Subcutaneous abdominal adipose tissue (tissue), 5 donors: ENCODE results near the gene CEACAM1.
A peak's percentile ranks its signal among the peaks of the same experiment; 100 is the strongest.
"Not testable (repeated sequence)": the region's sequence is repeated elsewhere in the genome, so short reads cannot be mapped to it uniquely, and the experiment has no call there.

Experiments used
- H3K27ac ChIP-seq: one replicate; pipeline ENCODE4 v1.7.0; 2013; ENCODE audit warnings: low read depth, mild to moderate bottlenecking, inconsistent platforms, low read length, moderate library complexity
- H3K27me3 ChIP-seq, 5 donors: one replicate each; pipeline ENCODE4 v1.7.0; 2013; ENCODE audit warnings: low read length in 5 of 5, inconsistent platforms in 1 of 5; ENCODE audit not compliant: control insufficient read depth in 5 of 5, insufficient read depth in 4 of 5
- H3K36me3 ChIP-seq, 5 donors: one replicate each; pipeline ENCODE4 v1.7.0; 2013; ENCODE audit warnings: low read length in 5 of 5; ENCODE audit not compliant: control insufficient read depth in 5 of 5, insufficient read depth in 5 of 5
- H3K4me1 ChIP-seq, 5 donors: one replicate each; pipeline ENCODE4 v1.7.0; 2013; ENCODE audit warnings: low read length in 5 of 5, mild to moderate bottlenecking in 3 of 5, moderate library complexity in 1 of 5; ENCODE audit not compliant: control insufficient read depth in 5 of 5, insufficient read depth in 5 of 5
- H3K4me3 ChIP-seq, 5 donors: one replicate each; pipeline ENCODE4 v1.7.0; 2013; ENCODE audit warnings: low read length in 5 of 5, low read depth in 1 of 5
- H3K9ac ChIP-seq, 5 donors: one replicate each; pipeline ENCODE4 v1.7.0; 2013; ENCODE audit warnings: low read length in 5 of 5, mild to moderate bottlenecking in 4 of 5, moderate library complexity in 3 of 5
- H3K9me3 ChIP-seq, 5 donors: one replicate each; pipeline ENCODE4 v1.7.0; 2013; ENCODE audit warnings: low read length in 5 of 5; ENCODE audit not compliant: control insufficient read depth in 5 of 5
- donor health status: healthy.
- donor health status: healthy.
- donor health status: healthy.
- donor health status: healthy.
- donor health status: healthy.

The CEACAM1 gene

DNA sequence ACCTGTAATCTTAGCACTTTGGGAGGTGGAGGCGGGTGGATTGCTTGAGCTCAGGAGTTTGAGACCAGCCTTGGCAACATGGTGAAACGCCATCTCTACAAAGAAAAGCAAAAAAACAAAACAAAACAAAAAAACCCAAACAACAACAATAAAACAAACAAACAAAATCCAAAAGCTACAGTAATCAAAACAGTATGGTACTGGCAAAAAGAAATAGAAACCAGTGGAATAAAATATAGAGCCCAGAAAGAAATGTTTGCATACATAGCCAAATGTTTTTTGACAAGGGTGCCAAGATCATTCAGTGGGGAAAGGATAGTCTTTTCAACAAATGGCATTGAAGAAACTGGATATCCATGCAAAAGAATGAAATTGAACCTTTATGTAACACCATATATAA lies 11.5 kb downstream of the CEACAM1 start:
- Histone ChIP-seq H3K9ac (no peak overlapping the region), H3K4me1 (peaks cover 0 to 11% (median 5%) of the 10 kb centered on the region in 5 donors), H3K27me3 (no peaks in the 10 kb centered on the region), H3K36me3 (peaks cover 0 to 27% (median 10%) of the 10 kb centered on the region in 5 donors), H3K27ac (no peak overlapping the region), H3K4me3 (no peak overlapping the region), H3K9me3 (no peaks in the 10 kb centered on the region)

DNA sequence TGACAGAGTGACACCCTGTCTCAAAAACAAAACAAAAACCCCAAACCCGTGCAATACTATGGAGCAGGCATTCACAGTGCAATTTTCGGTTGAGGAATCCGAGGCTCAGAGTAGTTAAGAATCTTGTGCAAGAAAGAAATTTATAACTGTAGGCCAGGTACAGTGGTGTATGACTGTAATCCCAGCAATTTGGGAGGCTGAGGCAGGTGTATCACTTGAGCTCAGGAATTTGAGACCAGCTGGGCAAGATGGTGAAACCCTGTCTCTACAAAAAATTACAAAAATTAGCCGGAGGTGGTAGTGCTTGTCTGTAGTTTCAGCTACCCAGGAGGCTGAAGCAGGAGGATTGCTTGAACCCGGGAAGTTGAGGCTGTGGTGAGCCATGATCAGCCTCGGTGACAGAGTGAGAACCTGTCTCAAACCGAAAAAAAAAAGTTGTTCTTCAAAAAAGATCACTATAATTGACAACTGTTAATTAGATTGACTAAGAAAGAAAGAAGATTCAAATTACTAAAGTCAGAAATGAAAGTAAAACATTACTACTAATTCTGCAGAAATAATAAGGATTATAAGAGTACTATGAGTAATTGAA lies 12.9 kb downstream of the CEACAM1 start:
- peaks cover 0 to 20% (median 16%) of the 10 kb centered on the region in 5 donors for H3K4me1 ChIP-seq
- no peaks in the 10 kb centered on the region for H3K27me3 ChIP-seq
- H3K9me3 ChIP-seq, result no peaks in the 10 kb centered on the region
- no peak overlapping the region for H3K27ac ChIP-seq
- H3K4me3 ChIP-seq, result no peak overlapping the region
- H3K36me3 ChIP-seq, result peaks cover 0 to 17% (median 4%) of the 10 kb centered on the region in 5 donors
- no peak overlapping the region for H3K9ac ChIP-seq

DNA sequence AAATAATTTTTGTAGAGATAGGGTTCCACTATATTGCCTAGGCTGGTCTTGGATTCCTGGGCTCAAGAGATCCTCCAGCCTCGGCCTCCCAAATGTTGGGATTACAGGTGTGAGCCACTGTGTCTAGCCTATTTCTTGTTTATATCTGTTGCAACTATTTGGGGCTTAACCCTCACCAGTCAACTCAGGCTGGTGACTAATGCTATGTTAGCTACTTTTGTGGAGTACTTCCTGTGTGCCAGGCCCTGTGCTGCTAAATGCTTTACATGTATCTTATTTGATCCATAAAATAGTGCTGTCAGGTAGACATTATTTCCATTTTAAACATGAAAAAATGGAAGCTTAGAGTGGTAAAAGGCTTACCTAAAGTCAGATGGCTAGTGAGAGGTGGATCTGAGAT lies 13.8 kb downstream of the CEACAM1 start:
- Histone ChIP-seq H3K9me3 (no peaks in the 10 kb centered on the region), H3K9ac (no peak overlapping the region), H3K4me3 (no peak overlapping the region), H3K4me1 (peaks cover 0 to 20% (median 16%) of the 10 kb centered on the region in 5 donors), H3K36me3 (peaks cover 0 to 12% (median 4%) of the 10 kb centered on the region in 5 donors), H3K27me3 (no peaks in the 10 kb centered on the region), H3K27ac (no peak overlapping the region)

DNA sequence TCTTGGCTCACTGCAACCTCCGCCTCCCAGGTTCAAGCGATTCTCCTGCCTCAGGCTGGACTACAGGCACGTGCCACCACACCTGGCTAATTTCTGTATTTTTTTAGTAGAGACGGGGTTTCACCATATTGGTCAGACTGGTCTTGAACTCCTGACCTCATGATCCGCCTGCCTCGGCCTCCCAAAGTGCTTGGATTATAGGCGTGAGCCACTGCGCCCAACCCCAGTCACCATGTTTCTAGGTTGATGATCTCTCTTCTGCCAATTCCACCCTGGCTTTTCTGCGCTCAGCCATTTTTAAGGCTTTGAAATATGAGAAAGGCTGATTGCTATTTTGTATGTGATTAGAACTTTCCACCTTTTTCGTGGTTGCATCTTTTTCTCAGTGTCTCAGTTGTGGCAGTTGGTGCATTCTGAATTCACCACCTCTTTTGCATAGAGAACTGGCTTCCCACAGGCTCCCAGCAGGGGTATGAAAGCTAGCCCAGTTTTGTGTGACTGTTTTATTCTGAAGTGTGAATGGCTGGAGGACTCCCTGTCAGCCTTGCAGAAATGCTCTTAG lies 15.5 kb downstream of the CEACAM1 start:
- peaks cover 0 to 4% (median 0%) of the 10 kb centered on the region in 5 donors for H3K36me3 ChIP-seq
- no peaks in the 10 kb centered on the region for H3K27me3 ChIP-seq
- H3K27ac ChIP-seq, result no peak overlapping the region

DNA sequence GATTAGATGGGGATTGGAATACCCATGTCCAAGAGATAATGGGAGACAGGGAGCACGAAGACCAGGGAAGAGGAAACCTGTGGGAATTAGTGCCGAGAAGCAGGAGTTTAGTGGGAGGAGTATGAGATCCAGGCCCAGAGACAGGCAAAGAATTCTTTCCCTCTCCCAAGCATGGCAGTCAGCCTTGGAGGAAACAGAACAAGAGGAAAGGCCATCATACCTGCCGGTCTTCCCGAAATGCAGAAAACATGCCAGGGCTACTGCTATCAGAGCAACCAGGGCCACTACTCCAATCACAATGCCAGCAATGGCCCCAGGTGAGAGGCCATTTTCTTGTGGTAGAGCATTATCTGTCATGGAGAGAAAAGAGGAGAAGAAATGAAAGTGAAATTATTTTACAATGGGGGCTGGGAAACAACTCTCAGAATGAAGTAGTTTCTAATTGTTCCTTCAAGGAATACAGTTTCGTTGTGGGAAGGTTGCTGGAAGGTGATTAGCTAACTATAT lies 16.1 kb downstream of the CEACAM1 start:
- peak overlapping the region; percentile 29 for H3K27ac ChIP-seq
- H3K27me3 ChIP-seq, result no peaks in the 10 kb centered on the region
- H3K4me3 ChIP-seq, result no peak overlapping the region
- H3K36me3 ChIP-seq, result peaks cover 0 to 4% (median 0%) of the 10 kb centered on the region in 5 donors
- no peaks in the 10 kb centered on the region for H3K9me3 ChIP-seq
- H3K9ac ChIP-seq, result no peak overlapping the region
- peaks cover 0 to 20% (median 16%) of the 10 kb centered on the region in 5 donors for H3K4me1 ChIP-seq

More for the DNA sequence above, 15.5 kb downstream of the CEACAM1 start:
- Histone ChIP-seq H3K9me3 (no peaks in the 10 kb centered on the region), H3K9ac (no peak overlapping the region), H3K4me1 (peaks cover 0 to 20% (median 16%) of the 10 kb centered on the region in 5 donors), H3K4me3 (no peak overlapping the region)

DNA sequence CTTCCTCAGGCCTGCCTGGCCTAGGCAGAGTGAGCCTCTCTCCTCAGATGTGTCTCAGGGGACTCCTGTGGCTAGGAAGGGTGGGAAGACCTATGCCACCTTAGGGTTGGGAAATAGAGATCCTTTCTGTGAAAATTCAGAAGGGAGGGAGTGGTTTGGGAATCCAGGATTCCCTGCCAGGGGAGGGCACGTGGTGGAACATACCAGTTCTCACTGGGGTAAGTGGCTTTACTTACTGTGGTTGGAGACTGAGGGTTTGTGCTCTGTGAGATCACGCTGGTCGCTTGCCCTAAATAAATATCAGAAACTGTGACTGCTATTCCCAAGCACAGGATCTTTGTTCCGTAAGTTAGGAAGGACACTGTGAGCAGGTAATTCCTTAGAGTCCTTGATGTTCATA lies 16.9 kb downstream of the CEACAM1 start:
- Histone ChIP-seq H3K27ac (peak overlapping the region; percentile 29), H3K36me3 (peaks cover 0 to 4% (median 0%) of the 10 kb centered on the region in 5 donors), H3K9ac (no peak overlapping the region), H3K9me3 (no peaks in the 10 kb centered on the region), H3K4me3 (no peak overlapping the region), H3K27me3 (no peaks in the 10 kb centered on the region), H3K4me1 (peaks cover 0 to 20% (median 16%) of the 10 kb centered on the region in 5 donors)

DNA sequence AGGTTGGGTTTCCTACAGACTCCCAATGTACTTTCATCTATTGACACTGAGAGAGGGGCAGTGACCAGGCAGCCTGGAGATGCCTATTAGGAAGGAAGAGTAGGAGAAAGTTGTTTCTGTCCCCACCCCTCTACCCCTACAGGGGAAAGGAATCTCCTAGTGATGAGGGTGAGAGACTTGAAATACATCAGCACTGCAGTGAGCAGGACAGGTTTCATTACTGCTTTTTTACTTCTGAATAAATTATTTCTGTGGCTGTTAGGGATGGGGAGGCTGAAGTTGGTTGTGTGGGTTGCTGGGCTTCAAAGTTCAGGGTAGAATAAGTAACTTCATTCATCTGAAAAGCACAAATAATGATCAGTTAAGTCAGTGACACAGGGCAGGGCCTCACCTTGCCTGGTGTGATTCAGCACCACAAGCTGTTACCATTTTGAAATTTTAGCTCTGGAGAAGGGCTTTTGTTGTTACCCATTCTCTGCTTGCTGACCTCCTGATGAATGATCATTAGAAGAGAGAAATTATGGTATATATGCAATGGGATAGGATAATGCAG lies 19.3 kb downstream of the CEACAM1 start:
- Histone ChIP-seq H3K9me3 (no peaks in the 10 kb centered on the region), H3K27me3 (no peaks in the 10 kb centered on the region), H3K4me3 (no peak overlapping the region), H3K9ac (no peak overlapping the region), H3K4me1 (peaks cover 0 to 20% (median 16%) of the 10 kb centered on the region in 5 donors), H3K27ac (no peak overlapping the region), H3K36me3 (peaks cover 0 to 4% (median 0%) of the 10 kb centered on the region in 5 donors)

DNA sequence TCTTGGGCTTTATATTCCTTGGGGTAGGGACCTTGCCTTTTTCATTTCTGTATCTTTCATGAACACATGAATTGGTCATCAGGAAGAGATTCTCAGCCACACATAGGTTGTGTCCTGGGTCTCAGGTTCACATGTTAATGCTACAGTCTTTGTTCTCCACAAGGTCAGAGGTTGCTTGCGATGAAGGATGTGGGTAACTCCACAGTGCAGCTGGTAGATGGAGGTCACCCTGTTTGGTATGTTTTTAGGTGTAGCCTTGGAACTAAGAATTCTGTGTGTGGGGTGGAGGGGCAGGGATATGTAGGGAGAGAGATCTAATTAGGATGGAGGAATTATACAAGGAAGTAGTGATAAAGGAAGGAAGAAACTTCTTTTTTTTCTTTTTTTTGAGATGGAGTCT lies 23.2 kb downstream of the CEACAM1 start:
- Histone ChIP-seq H3K4me1 (no peaks in the 10 kb centered on the region), H3K9ac (no peak overlapping the region), H3K36me3 (peaks cover 0 to 7% (median 0%) of the 10 kb centered on the region in 5 donors), H3K27ac (no peak overlapping the region), H3K27me3 (no peaks in the 10 kb centered on the region), H3K9me3 (no peaks in the 10 kb centered on the region), H3K4me3 (no peak overlapping the region)

DNA sequence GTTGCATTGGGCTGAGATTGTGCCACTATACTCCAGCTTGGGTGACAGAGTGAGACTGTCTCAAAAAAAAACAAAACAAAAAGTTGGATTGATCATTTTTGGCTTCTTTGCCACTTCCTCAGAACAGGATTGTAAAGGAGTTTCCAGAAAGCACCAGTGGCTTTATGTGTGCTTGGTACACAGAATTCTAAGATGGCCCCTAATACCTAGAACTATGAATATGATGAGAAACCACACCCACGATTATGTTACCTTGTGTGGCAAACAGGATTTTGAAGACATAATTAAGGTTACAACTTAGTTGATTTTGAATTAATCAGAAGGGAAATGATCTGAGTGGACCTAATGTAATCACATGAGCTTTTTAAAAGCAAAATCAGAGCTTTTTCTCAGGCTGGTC lies 26.5 kb downstream of the CEACAM1 start:
- H3K9me3 ChIP-seq, result no peaks in the 10 kb centered on the region
- no peak overlapping the region for H3K27ac ChIP-seq
- no peaks in the 10 kb centered on the region for H3K27me3 ChIP-seq
- H3K9ac ChIP-seq, result no peak overlapping the region
- H3K4me3 ChIP-seq, result no peak overlapping the region
- H3K4me1 ChIP-seq, result peaks cover 3 to 25% (median 15%) of the 10 kb centered on the region in 5 donors
- peaks cover 0 to 9% (median 0%) of the 10 kb centered on the region in 5 donors for H3K36me3 ChIP-seq

DNA sequence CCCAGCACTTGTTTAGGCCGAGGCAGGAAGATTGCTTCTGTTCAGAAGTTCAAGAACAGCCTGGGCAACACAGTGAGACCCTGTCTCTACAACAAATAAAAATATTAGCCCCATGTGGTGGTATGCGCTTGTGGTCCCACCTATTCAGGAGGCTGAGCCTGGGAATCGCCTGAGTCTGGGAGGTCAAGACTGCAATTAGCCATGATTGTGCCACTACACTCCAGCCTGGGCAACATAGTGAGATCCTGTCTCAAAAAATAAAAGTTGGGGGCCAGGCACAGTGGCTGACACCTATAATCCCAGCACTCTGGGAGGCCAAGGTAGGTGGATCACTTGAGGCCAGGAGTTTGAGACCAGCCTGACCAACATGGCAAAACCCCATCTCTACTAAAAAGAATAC lies 27.0 kb downstream of the CEACAM1 start:
- H3K9me3 ChIP-seq, H3K27ac ChIP-seq, H3K36me3 ChIP-seq, H3K27me3 ChIP-seq, H3K4me3 ChIP-seq, H3K9ac ChIP-seq: not testable (repeated sequence)
- peaks cover 4 to 29% (median 19%) of the 10 kb centered on the region in 5 donors for H3K4me1 ChIP-seq
